HepG2 (cell line): Measurements from ENCODE around the gene VGLL4. TPM values are rescaled to one million over a fixed set of nuclear protein-coding genes. Genes with fewer than 3 reads are reported as not detected.

ENCODE experiments used
- CC2D1A ChIP-seq: sonication (generic); formaldehyde crosslinking; IDR thresholded peaks from 2 replicates; pipeline ENCODE4 v1.8.1; 2023; ENCODE audit warnings: mild to moderate bottlenecking, missing genetic modification reagents
- IKZF5 ChIP-seq: IDR thresholded peaks from 2 replicates; pipeline ENCODE4 v1.6.1; 2018; ENCODE audit warnings: missing genetic modification reagents, mild to moderate bottlenecking, missing compliant biosample characterization
- KDM2A ChIP-seq: sonication (generic); formaldehyde crosslinking; IDR thresholded peaks from 2 replicates; pipeline ENCODE4 v1.4.0; 2020; ENCODE audit warnings: low read depth, missing genetic modification reagents, borderline replicate concordance
- MIER3 ChIP-seq: IDR thresholded peaks from 2 replicates; pipeline ENCODE4 v1.6.1; 2016; ENCODE audit warnings: missing compliant biosample characterization, borderline replicate concordance
- NPAS2 ChIP-seq: sonication (generic); formaldehyde crosslinking; IDR thresholded peaks from 2 replicates; pipeline ENCODE4 v1.8.0; 2022; ENCODE audit warnings: mild to moderate bottlenecking, missing genetic modification reagents, borderline replicate concordance
- PAX8 ChIP-seq: sonication (generic); formaldehyde crosslinking; IDR thresholded peaks from 2 replicates; pipeline ENCODE4 v1.8.0; 2022; ENCODE audit warnings: mild to moderate bottlenecking, missing genetic modification reagents, borderline replicate concordance
- SAP130 ChIP-seq: IDR thresholded peaks from 2 replicates; pipeline ENCODE4 v1.6.1; 2016; ENCODE audit warnings: low read depth
- TBX2 ChIP-seq: sonication (generic); formaldehyde crosslinking; IDR thresholded peaks from 2 replicates; pipeline ENCODE4 v1.5.0; 2020; ENCODE audit warnings: missing genetic modification reagents, mild to moderate bottlenecking, borderline replicate concordance
- ZMYM3 ChIP-seq: sonication (generic); formaldehyde crosslinking; IDR thresholded peaks from 2 replicates; pipeline ENCODE4 v1.5.1; 2020; ENCODE audit warnings: mild to moderate bottlenecking, missing genetic modification reagents
- ZNF12 ChIP-seq: sonication (generic); formaldehyde crosslinking; IDR thresholded peaks from 2 replicates; pipeline ENCODE4 v1.5.0; 2020; ENCODE audit warnings: missing genetic modification reagents
- ZNF142 ChIP-seq: sonication (generic); formaldehyde crosslinking; IDR thresholded peaks from 2 replicates; pipeline ENCODE4 v1.4.0; 2020; ENCODE audit warnings: missing genetic modification reagents
- ZNF205 ChIP-seq: IDR thresholded peaks from 2 replicates; pipeline ENCODE4 v1.6.1; 2018; ENCODE audit warnings: missing biosample characterization, missing genetic modification reagents
- ZNF354B ChIP-seq: sonication (generic); formaldehyde crosslinking; IDR thresholded peaks from 2 replicates; pipeline ENCODE4 v1.8.0; 2022; ENCODE audit warnings: mild to moderate bottlenecking, missing genetic modification reagents
- ZNF556 ChIP-seq: sonication (generic); formaldehyde crosslinking; IDR thresholded peaks from 2 replicates; pipeline ENCODE4 v1.4.0; 2020; ENCODE audit warnings: mild to moderate bottlenecking, missing genetic modification reagents, borderline replicate concordance
- ZNF749 ChIP-seq: sonication (generic); formaldehyde crosslinking; IDR thresholded peaks from 2 replicates; pipeline ENCODE4 v1.8.0; 2022; ENCODE audit warnings: mild to moderate bottlenecking, missing genetic modification reagents, moderate library complexity, borderline replicate concordance
- polyA plus RNA-seq, 8 experiments: library from polyadenylated mRNA; depleted of rRNA in 3 of 8; stranded (reverse) in 7 of 8; unstranded in 1 of 8; fragments of >200 nt; fragmentation: Illumina TruSeq in 4 of 8; extraction: Trizol in 4 of 8; gene quantifications; 2 replicates each; pipeline versions ENCODE4 v1.2.1 to v1.2.3, GENCODE V29; 2011 to 2016; ENCODE audit warnings: low read depth in 4 of 8, missing spikeins in 1 of 8, mixed read lengths in 1 of 8; ENCODE audit not compliant: insufficient read depth in 1 of 8
- total RNA-seq, 5 experiments: library from RNA; depleted of rRNA; stranded (reverse); fragments of >200 nt; fragmentation: Illumina TruSeq; extraction: Trizol; gene quantifications; 2 replicates each; pipeline ENCODE4 v1.2.3, GENCODE V29; 2016; ENCODE audit warnings: low read depth in 1 of 5
- TF ChIP-seq, protein P1 (sequence below): sonication (generic); formaldehyde crosslinking; IDR thresholded peaks from 2 replicates; pipeline ENCODE4 v1.8.0; 2022; ENCODE audit warnings: mild to moderate bottlenecking, missing genetic modification reagents, borderline replicate concordance
- TF ChIP-seq, protein P2 (sequence below): sonication (generic); formaldehyde crosslinking; IDR thresholded peaks from 2 replicates; pipeline ENCODE4 v1.9.0; 2021; ENCODE audit warnings: missing genetic modification reagents, mild to moderate bottlenecking, borderline replicate concordance

VGLL4 gene
- total and polyA plus RNA-seq, 2 of the 13 experiments (the other 11 are each of a cell fraction or from before 2014, with no cell fraction given) = 23.2 to 39.0 TPM

GRCh38 chr3:11622586-11623550, 20.8 kb downstream of the VGLL4 start (continued):
- TF ChIP-seq ZNF142 (CRISPR knock-in tag) (no peak), ZNF556 (CRISPR knock-in tag) (0 out of 2 replicates have a peak, but pooled peaks have one; percentile 25), ZNF749 (CRISPR knock-in tag) (no peak), PAX8 (CRISPR knock-in tag) (no peak), TBX2 (peak; percentile 39; the same call in 1 of the 2 replicates), CC2D1A (no peak), IKZF5 (CRISPR knock-in tag) (peak; percentile 73), MIER3 (CRISPR knock-in tag) (peak; percentile 67; the same call in 1 of the 2 replicates), ZNF12 (CRISPR knock-in tag) (0 out of 2 replicates have a peak, but pooled peaks have one; percentile 14), ZMYM3 (CRISPR knock-in tag) (peak; percentile 76), ZNF354B (no peak), KDM2A (CRISPR knock-in tag) (no peak), NPAS2 (CRISPR knock-in tag) (no peak), SAP130 (CRISPR knock-in tag) (peak; percentile 81), ZNF205 (CRISPR knock-in tag) (0 out of 2 replicates have a peak, but pooled peaks have one; percentile 47)
- TF ChIP-seq, protein P1, sequence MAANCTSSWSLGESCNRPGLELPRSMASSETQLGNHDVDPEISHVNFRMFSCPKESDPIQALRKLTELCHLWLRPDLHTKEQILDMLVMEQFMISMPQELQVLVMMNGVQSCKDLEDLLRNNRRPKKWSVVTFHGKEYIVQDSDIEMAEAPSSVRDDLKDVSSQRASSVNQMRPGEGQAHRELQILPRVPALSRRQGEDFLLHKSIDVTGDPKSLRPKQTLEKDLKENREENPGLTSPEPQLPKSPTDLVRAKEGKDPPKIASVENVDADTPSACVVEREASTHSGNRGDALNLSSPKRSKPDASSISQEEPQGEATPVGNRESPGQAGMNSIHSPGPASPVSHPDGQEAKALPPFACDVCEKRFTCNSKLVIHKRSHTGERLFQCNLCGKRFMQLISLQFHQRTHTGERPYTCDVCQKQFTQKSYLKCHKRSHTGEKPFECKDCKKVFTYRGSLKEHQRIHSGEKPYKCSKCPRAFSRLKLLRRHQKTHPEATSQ = no peak; the same call in 1 of the 2 replicates
- TF ChIP-seq, protein P2, sequence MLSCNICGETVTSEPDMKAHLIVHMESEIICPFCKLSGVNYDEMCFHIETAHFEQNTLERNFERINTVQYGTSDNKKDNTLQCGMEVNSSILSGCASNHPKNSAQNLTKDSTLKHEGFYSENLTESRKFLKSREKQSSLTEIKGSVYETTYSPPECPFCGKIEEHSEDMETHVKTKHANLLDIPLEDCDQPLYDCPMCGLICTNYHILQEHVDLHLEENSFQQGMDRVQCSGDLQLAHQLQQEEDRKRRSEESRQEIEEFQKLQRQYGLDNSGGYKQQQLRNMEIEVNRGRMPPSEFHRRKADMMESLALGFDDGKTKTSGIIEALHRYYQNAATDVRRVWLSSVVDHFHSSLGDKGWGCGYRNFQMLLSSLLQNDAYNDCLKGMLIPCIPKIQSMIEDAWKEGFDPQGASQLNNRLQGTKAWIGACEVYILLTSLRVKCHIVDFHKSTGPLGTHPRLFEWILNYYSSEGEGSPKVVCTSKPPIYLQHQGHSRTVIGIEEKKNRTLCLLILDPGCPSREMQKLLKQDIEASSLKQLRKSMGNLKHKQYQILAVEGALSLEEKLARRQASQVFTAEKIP (CRISPR knock-in tag) = no peak
